ENCODE results near the gene CNIH3.

- TF ChIP-seq CTCF (conservative IDR thresholded peaks at IDR 0.05 in 1 of 2, IDR thresholded peaks at IDR 0.05 in 1 of 2; ENCODE audit: low read depth in 1 of 2, low read length in 2 of 2) = no peak
- no peak for TF ChIP-seq EZH2 (IDR thresholded peaks at IDR 0.05; ENCODE audit: low read length, missing control alignments)
These were observed 73.3 kb downstream of the CNIH3 start for GRCh38 chr1:224689374-224689773.

Measured in fibroblast of lung (primary cell).